Transverse colon (tissue), 4 donors: Measurements from ENCODE around the gene S100A14. TPM values are rescaled to one million over a fixed set of nuclear protein-coding genes. Genes with fewer than 3 reads are reported as not detected.

Source experiments
- DNase-seq: peaks from one replicate; pipeline ENCODE4 v3.0.0-alpha.2; 2019
- H3K27ac ChIP-seq, 4 donors: fragments of 200-600 bp; sonication (generic); 2 replicates each; pipeline ENCODE4 v1.5.1; 2016 to 2018; ENCODE audit warnings: inconsistent platforms in 4 of 4
- H3K27me3 ChIP-seq: fragments of 200-600 bp; sonication (generic); 2 replicates; pipeline ENCODE4 v1.5.1; 2017; ENCODE audit warnings: inconsistent platforms
- H3K36me3 ChIP-seq, 4 donors: fragments of 200-600 bp; sonication (generic); 2 replicates each; pipeline ENCODE4 v1.5.1; 2017 to 2019; ENCODE audit warnings: inconsistent platforms in 4 of 4
- H3K4me1 ChIP-seq, 4 donors: fragments of 200-600 bp; sonication (generic); 2 replicates each; pipeline ENCODE4 v1.5.1; 2017 to 2020; ENCODE audit warnings: inconsistent platforms in 4 of 4
- H3K4me3 ChIP-seq, 4 donors: fragments of 200-600 bp; sonication (generic); 1 replicate in 1 of 4; 2 replicates in 3 of 4; pipeline versions ENCODE4 v1.5.1 to v1.6.1; 2017 to 2019; ENCODE audit warnings: inconsistent platforms in 4 of 4
- H3K9me3 ChIP-seq, 2 donors: fragments of 200-600 bp; sonication (generic); 2 replicates each; pipeline ENCODE4 v1.5.1; 2017 to 2019; ENCODE audit warnings: inconsistent platforms in 2 of 2
- CTCF ChIP-seq, 5 experiments: fragments of 200-600 bp in 3 of 5; fragments of 450-650 bp in 2 of 5; sonication (generic) in 3 of 5; IDR thresholded peaks; 1 replicate in 2 of 5; 2 replicates in 3 of 5; pipeline ENCODE4 v1.5.1; 2016 to 2017; ENCODE audit warnings: antibody characterized with exemption in 5 of 5, inconsistent platforms in 3 of 5, mild to moderate bottlenecking in 2 of 5, moderate library complexity in 1 of 5
- EP300 ChIP-seq: sonication (generic); formaldehyde crosslinking; IDR thresholded peaks from one replicate; pipeline ENCODE4 v1.6.1; 2017; ENCODE audit warnings: antibody characterized with exemption, low read depth
- POLR2A ChIP-seq: fragments of 450-650 bp; IDR thresholded peaks from one replicate; pipeline ENCODE4 v1.6.1; 2016; ENCODE audit warnings: antibody characterized with exemption, mild to moderate bottlenecking, moderate library complexity
- POLR2AphosphoS5 ChIP-seq, 3 donors: sonication (generic); formaldehyde crosslinking; IDR thresholded peaks; one replicate each; pipeline ENCODE4 v1.6.1; 2016; ENCODE audit warnings: antibody characterized with exemption in 3 of 3
- WGBS, 2 donors: methylation state at CpG; one replicate each; pipeline ENCODE4 v1.1.5; 2018; ENCODE audit warnings: low coverage in 1 of 2; 5-methylcytosine and 5-hydroxymethylcytosine counted together
- in situ Hi-C, 4 donors: fragments of 200-750 bp; cut with MboI; loops; one replicate each; pipeline versions ENCODE4 v1.15.0 to v1.15.1; 2017; ENCODE audit warnings: low sequenced_read_pairs in 3 of 4, low pct_ligation_motif_present in 1 of 4, low pct_unique_long_range_greater_than_20kb in 1 of 4
- intact Hi-C: fragments of 100-400 bp; cut with DNase I; formaldehyde crosslinking; loops from one replicate; pipeline ENCODE4 v1.15.1; 2023; ENCODE audit warnings: low total_unique reads
- total RNA-seq, 4 donors: library from RNA; depleted of rRNA; stranded (reverse); fragments of >200 nt; gene quantifications; one replicate each; pipeline ENCODE4 v1.1.0, GENCODE V29; 2016

Gene S100A14
- total RNA-seq, result 100 to 1,000 TPM; 134 to 514 (median 437) TPM

DNA sequence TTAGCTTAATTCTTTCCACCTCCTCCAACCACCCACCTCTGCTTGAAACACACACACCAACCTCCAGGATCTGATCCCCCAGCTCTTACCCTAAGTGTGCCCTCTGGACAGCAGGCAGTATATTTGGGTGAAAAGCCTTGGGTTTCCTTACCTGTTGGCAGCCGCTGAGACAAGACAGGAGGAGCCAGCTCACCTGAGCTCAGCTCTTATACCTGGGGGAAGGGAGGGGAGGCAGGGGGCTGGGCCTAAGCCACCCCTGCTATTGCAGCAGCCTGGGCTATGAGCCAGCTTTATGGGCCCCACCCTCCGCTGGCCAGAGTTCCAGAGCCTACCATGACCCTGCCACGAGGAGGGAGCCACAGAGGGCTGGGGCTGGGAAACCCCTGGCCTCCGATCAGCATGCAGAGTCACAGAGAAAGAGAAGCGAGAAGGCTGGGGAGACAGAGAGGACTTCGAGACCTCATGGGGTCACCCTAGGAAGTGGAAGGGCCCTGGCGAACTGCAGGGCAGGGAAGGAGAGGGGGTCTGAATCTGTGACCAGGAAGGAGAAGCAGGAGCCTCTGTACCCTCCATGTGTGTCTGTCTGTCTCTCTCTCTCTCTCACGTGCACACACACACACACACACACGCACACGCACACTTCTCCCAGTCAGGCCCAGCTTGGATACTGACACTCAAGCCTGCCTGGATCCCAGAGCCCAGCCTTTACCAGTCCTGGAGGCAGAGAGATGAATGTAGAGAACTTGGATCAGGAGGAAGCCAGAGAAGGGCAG is at the start of gene S100A14:
Gene S100A14, minus strand, starts transcription at position 182 of the 773 bp plus-strand sequence. CDS start 467 bp downstream, outside the sequence.
- TF ChIP-seq EP300 (no peak), POLR2A (peak; percentile 91), CTCF (IDR thresholded peaks at IDR 0.05) (no peak), POLR2AphosphoS5 (IDR thresholded peaks at IDR 0.05) (peak; percentile 17 to 94 (median 85))

DNA sequence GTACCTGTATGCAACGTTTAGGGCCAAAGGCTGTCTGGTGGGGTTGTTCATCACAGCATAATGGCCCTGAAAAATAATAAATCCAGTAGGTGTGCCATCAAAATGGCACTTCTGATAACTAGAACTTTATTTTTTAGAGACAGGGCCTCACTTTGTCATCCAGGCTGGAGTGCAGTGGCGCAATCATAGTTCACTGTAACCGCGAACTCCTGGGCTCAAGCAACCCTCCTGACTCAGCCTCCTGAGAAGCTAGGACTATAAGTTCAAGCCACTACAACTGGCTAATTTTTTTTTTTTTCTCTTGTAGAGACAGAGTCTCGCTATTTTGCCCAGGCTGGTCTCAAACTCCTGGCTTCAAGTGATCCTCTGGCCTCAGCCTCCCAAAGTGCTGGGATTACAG is 47.1 kb upstream of the S100A14 start:
- DNase-seq, result no peak
- no peaks in the 10 kb centered on the region for H3K9me3 ChIP-seq
- H3K27ac ChIP-seq, result no peak overlapping the region
- no peak for TF ChIP-seq EP300
- no peak for TF ChIP-seq CTCF (IDR thresholded peaks at IDR 0.05)
- TF ChIP-seq POLR2A, result no peak
- TF ChIP-seq POLR2AphosphoS5 (IDR thresholded peaks at IDR 0.05), result no peak
- WGBS, 2 donors, result 81% methylated on average over 5 of the region's 5 CpGs
- H3K4me3 ChIP-seq, result no peak overlapping the region
- in situ Hi-C loops, result loop anchor here in 3 of 4 donors (10.0 to 25.0 kb wide), 3 partner anchors 88 to 324 kb away; partner anchors contain the start of genes CREB3L4 (in 1 of the 3), CRTC2 (in 1 of the 3), JTB (in 1 of the 3) and RAB13 (in 1 of the 3)
- intact Hi-C loops, result no loop called here
- no peaks in the 10 kb centered on the region for H3K27me3 ChIP-seq
- peaks cover 0 to 14% (median 12%) of the 10 kb centered on the region in 4 donors for H3K4me1 ChIP-seq
- peaks cover 0 to 74% (median 39%) of the 10 kb centered on the region in 4 donors for H3K36me3 ChIP-seq

More for the DNA sequence above, at the start of gene S100A14:
- peak within 1 kb of the TSS in 3 of 4 donors; percentile 25 to 47 (median 33) for H3K4me3 ChIP-seq
- H3K27me3 ChIP-seq, result no peaks in the 10 kb centered on the region
- H3K9me3 ChIP-seq, result no peaks in the 10 kb centered on the region
- peaks cover 25 to 45% (median 30%) of the 10 kb centered on the region in 4 donors for H3K4me1 ChIP-seq
- intact Hi-C loops (no loop called here), in situ Hi-C loops (no loop called here)
- WGBS, 2 donors, result 45 to 68% methylated on average over 3 to 9 of the region's 10 CpGs
- peak; percentile 94 for DNase-seq
- H3K27ac ChIP-seq, result peak within 1 kb of the TSS; percentile 71 to 92 (median 90)
- no peaks in the 10 kb centered on the region for H3K36me3 ChIP-seq

GRCh38 chr1:153662269-153662668 is 46.1 kb upstream of the S100A14 start:
- Histone ChIP-seq H3K27me3 (no peaks in the 10 kb centered on the region), H3K36me3 (peaks cover 0 to 65% (median 36%) of the 10 kb centered on the region in 4 donors), H3K9me3 (no peaks in the 10 kb centered on the region), H3K4me1 (peaks cover 0 to 16% (median 12%) of the 10 kb centered on the region in 4 donors), H3K27ac (no peak overlapping the region), H3K4me3 (no peak overlapping the region)
- intact Hi-C loops, result no loop called here
- WGBS, 2 donors, result 45 to 50% methylated on average over 1 to 2 of the region's 2 CpGs
- no peak for TF ChIP-seq EP300
- TF ChIP-seq POLR2A, result no peak
- TF ChIP-seq CTCF (IDR thresholded peaks at IDR 0.05), result no peak
- no peak for TF ChIP-seq POLR2AphosphoS5 (IDR thresholded peaks at IDR 0.05)
- no peak for DNase-seq
- in situ Hi-C loops, result loop anchor here in 3 of 4 donors (10.0 to 25.0 kb wide), 3 partner anchors 87 to 325 kb away; partner anchors contain the start of genes CREB3L4 (in 1 of the 3), CRTC2 (in 1 of the 3), JTB (in 1 of the 3) and RAB13 (in 1 of the 3)

GRCh38 chr1:153661111-153661708 is 45.1 kb upstream of the S100A14 start:
- Histone ChIP-seq H3K4me3 (no peak overlapping the region), H3K4me1 (peaks cover 0 to 16% (median 12%) of the 10 kb centered on the region in 4 donors), H3K9me3 (no peaks in the 10 kb centered on the region), H3K36me3 (peaks cover 0 to 55% (median 31%) of the 10 kb centered on the region in 4 donors), H3K27ac (no peak overlapping the region), H3K27me3 (no peaks in the 10 kb centered on the region)
- WGBS, 2 donors, result 40 to 63% methylated on average over 1 to 8 of the region's 9 CpGs
- no peak for TF ChIP-seq EP300
- no peak for TF ChIP-seq CTCF (IDR thresholded peaks at IDR 0.05)
- TF ChIP-seq POLR2AphosphoS5 (IDR thresholded peaks at IDR 0.05), result no peak
- TF ChIP-seq POLR2A, result no peak
- in situ Hi-C loops (loop anchor here in 3 of 4 donors (10.0 to 25.0 kb wide), 3 partner anchors 86 to 326 kb away; partner anchors contain the start of genes CREB3L4 (in 1 of the 3), CRTC2 (in 1 of the 3), JTB (in 1 of the 3) and RAB13 (in 1 of the 3)), intact Hi-C loops (no loop called here)
- no peak for DNase-seq
